GM20431 (cell line): ENCODE measurements around the gene IGSF3.

Source experiments
- in situ Hi-C: fragments of 300-500 bp; cut with MseI, MboI; formaldehyde crosslinking; loops from one replicate; pipeline ENCODE4 v1.15.0; 2020; ENCODE audit warnings: low sequenced_read_pairs; ENCODE audit not compliant: unreplicated experiment

The IGSF3 gene

GRCh38 chr1:116690396-116690848, 22.9 kb upstream of the IGSF3 start:
- in situ Hi-C loops, result no loop called here

GRCh38 chr1:116686723-116687352, 19.3 kb upstream of the IGSF3 start:
- in situ Hi-C loops, result no loop called here

GRCh38 chr1:116686175-116686574, 18.6 kb upstream of the IGSF3 start:
- in situ Hi-C loops, result no loop called here

GRCh38 chr1:116684575-116684974, 17.0 kb upstream of the IGSF3 start:
- in situ Hi-C loops, result no loop called here

- in situ Hi-C loops, result no loop called here
These were observed 15.2 kb upstream of the IGSF3 start for GRCh38 chr1:116682641-116683221.

- in situ Hi-C loops, result no loop called here
These were observed 13.9 kb upstream of the IGSF3 start for GRCh38 chr1:116681343-116681899.

- in situ Hi-C loops, result no loop called here
These were observed 13.2 kb upstream of the IGSF3 start for GRCh38 chr1:116680752-116681151.

GRCh38 chr1:116679828-116680628, 12.5 kb upstream of the IGSF3 start:
- in situ Hi-C loops, result loop anchor here (10.0 kb wide), 1 partner anchor 105 kb away; the partner anchor contains the start of gene CD58

GRCh38 chr1:116679091-116679827, 11.7 kb upstream of the IGSF3 start:
- in situ Hi-C loops, result loop anchor here (10.0 kb wide), 1 partner anchor 104 kb away; the partner anchor contains the start of gene CD58

- in situ Hi-C loops, result loop anchor here (10.0 kb wide), 1 partner anchor 104 kb away; the partner anchor contains the start of gene CD58
These were observed 11.2 kb upstream of the IGSF3 start for GRCh38 chr1:116678732-116679090.

- in situ Hi-C loops, result loop anchor here (10.0 kb wide), 1 partner anchor 103 kb away; the partner anchor contains the start of gene CD58
These were observed 10.0 kb upstream of the IGSF3 start for GRCh38 chr1:116677474-116678062.

GRCh38 chr1:116676291-116676690, 8.8 kb upstream of the IGSF3 start:
- in situ Hi-C loops, result loop anchor here (10.0 kb wide), 1 partner anchor 101 kb away; the partner anchor contains the start of gene CD58

GRCh38 chr1:116674751-116675150, 7.2 kb upstream of the IGSF3 start:
- in situ Hi-C loops, result loop anchor here (10.0 kb wide), 1 partner anchor 100 kb away; the partner anchor contains the start of gene CD58

- in situ Hi-C loops, result loop anchor here (10.0 kb wide), 1 partner anchor 99 kb away; the partner anchor contains the start of gene CD58
These were observed 6.5 kb upstream of the IGSF3 start for GRCh38 chr1:116674011-116674531.

- in situ Hi-C loops, result loop anchor here (10.0 kb wide), 1 partner anchor 97 kb away; the partner anchor contains the start of gene CD58
These were observed 4.4 kb upstream of the IGSF3 start for GRCh38 chr1:116671912-116672311.

- in situ Hi-C loops, result loop anchor here (10.0 kb wide), 1 partner anchor 96 kb away; the partner anchor contains the start of gene CD58
These were observed 3.7 kb upstream of the IGSF3 start for GRCh38 chr1:116671072-116671760.

- in situ Hi-C loops, result no loop called here
These were observed 744 bp upstream of the IGSF3 start for GRCh38 chr1:116668277-116668676.

GRCh38 chr1:116667078-116667574, 407 bp downstream of the IGSF3 start:
- in situ Hi-C loops, result no loop called here
